DND-41 (cell line): Measurements from ENCODE around the gene FOXD3.

Source experiments
- CTCF ChIP-seq: IDR thresholded peaks from 2 replicates; pipeline ENCODE4 v1.5.1; 2012; ENCODE audit warnings: borderline replicate concordance, low read length, moderate library complexity, mild to moderate bottlenecking; ENCODE audit not compliant: poor library complexity, severe bottlenecking; ENCODE audit errors: extremely low read depth
- EZH2 ChIP-seq: IDR thresholded peaks from 3 replicates; pipeline ENCODE4 v1.6.1; 2012; ENCODE audit warnings: borderline replicate concordance, low read depth, mild to moderate bottlenecking, moderate library complexity, low read length, inconsistent platforms; ENCODE audit not compliant: severe bottlenecking

- TF ChIP-seq CTCF: no peak
- no peak for TF ChIP-seq EZH2
Measured at GRCh38 chr1:63326473-63327380, 4.4 kb downstream of the FOXD3 start.
